Liver (tissue), 3 donors: ENCODE measurements around the gene CADM2.

Experiments used
- FOXA1 ChIP-seq: IDR thresholded peaks from 2 replicates; pipeline ENCODE4 v1.6.1; 2016; ENCODE audit warnings: antibody characterized with exemption
- GABPA ChIP-seq, 2 donors: IDR thresholded peaks in 1 of 2; conservative IDR thresholded peaks in 1 of 2; 2 replicates each; pipeline ENCODE4 v1.6.1; 2016; ENCODE audit warnings: antibody characterized with exemption in 2 of 2, mild to moderate bottlenecking in 1 of 2, moderate library complexity in 1 of 2
- MAX ChIP-seq: IDR thresholded peaks from 2 replicates; pipeline ENCODE4 v1.6.1; 2016; ENCODE audit warnings: antibody characterized with exemption
- RAD21 ChIP-seq, 2 donors: IDR thresholded peaks; 2 replicates each; pipeline ENCODE4 v1.6.1; 2016; ENCODE audit warnings: antibody characterized with exemption in 2 of 2, mild to moderate bottlenecking in 2 of 2
- REST ChIP-seq: IDR thresholded peaks from 2 replicates; pipeline ENCODE4 v1.6.1; 2016; ENCODE audit warnings: antibody characterized with exemption, mild to moderate bottlenecking
- SP1 ChIP-seq: IDR thresholded peaks from 2 replicates; pipeline ENCODE4 v1.6.1; 2018; ENCODE audit warnings: antibody characterized with exemption, mild to moderate bottlenecking
- TAF1 ChIP-seq: conservative IDR thresholded peaks from 2 replicates; pipeline ENCODE4 v1.6.1; 2016; ENCODE audit warnings: antibody characterized with exemption, mild to moderate bottlenecking
- TF ChIP-seq, protein P1 (sequence below): fragments of 150-350 bp; IDR thresholded peaks from 2 replicates; pipeline ENCODE4 v1.5.1; 2017; ENCODE audit warnings: improper control_type of control experiment, low read depth, low read length; ENCODE audit not compliant: missing input control
- TF ChIP-seq, protein P2 (sequence below): IDR thresholded peaks from 2 replicates; pipeline ENCODE4 v1.6.1; 2016; ENCODE audit warnings: antibody characterized with exemption
- donor health status: healthy.
- donor health status: healthy.

DNA sequence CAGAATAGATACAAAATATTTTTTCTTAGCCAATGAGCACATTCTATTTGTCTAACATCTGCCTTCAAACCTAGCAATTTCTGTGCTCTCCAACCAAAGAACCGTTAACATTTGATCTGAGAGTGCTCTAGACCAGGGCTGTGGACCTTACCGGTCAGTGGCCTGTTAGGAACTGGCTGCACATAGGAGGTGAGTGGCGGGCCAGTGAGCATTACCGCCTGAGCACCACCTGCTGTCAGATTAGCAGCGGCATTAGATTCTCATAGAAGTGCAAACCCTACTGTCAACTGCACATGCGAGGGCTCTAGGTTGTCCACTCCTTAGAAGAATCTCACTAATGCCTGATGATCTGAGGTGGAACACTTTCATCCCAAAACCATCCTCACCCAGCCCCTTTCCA is 131.7 kb downstream of the CADM2 start:
- TF ChIP-seq, protein P1, sequence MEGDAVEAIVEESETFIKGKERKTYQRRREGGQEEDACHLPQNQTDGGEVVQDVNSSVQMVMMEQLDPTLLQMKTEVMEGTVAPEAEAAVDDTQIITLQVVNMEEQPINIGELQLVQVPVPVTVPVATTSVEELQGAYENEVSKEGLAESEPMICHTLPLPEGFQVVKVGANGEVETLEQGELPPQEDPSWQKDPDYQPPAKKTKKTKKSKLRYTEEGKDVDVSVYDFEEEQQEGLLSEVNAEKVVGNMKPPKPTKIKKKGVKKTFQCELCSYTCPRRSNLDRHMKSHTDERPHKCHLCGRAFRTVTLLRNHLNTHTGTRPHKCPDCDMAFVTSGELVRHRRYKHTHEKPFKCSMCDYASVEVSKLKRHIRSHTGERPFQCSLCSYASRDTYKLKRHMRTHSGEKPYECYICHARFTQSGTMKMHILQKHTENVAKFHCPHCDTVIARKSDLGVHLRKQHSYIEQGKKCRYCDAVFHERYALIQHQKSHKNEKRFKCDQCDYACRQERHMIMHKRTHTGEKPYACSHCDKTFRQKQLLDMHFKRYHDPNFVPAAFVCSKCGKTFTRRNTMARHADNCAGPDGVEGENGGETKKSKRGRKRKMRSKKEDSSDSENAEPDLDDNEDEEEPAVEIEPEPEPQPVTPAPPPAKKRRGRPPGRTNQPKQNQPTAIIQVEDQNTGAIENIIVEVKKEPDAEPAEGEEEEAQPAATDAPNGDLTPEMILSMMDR, result no peak
- TF ChIP-seq MAX (no peak), TAF1 (no peak), RAD21 (IDR thresholded peaks at IDR 0.05) (no peak), FOXA1 (no peak), GABPA (IDR thresholded peaks at IDR 0.05 in 1 of 2, conservative IDR thresholded peaks at IDR 0.05 in 1 of 2) (no peak), REST (no peak), SP1 (no peak)
- TF ChIP-seq, protein P2, sequence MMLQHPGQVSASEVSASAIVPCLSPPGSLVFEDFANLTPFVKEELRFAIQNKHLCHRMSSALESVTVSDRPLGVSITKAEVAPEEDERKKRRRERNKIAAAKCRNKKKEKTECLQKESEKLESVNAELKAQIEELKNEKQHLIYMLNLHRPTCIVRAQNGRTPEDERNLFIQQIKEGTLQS, result no peak
